PC-3 (cell line): ENCODE data around the gene PDK1. TPM values are rescaled to one million over a fixed set of nuclear protein-coding genes. Genes with fewer than 3 reads are reported as not detected.
"Not testable (repeated sequence)": the region's sequence is repeated elsewhere in the genome, so short reads cannot be mapped to it uniquely, and the experiment has no call there.

Experiments
- ATAC-seq: fragments of 200-7000 bp; cut with Tn5 transposase; 2 replicates; pipeline ENCODE4 v1.9.1; 2020; ENCODE audit warnings: mild to moderate bottlenecking, moderate library complexity
- BruUV-seq: library from RNA; stranded (reverse); fragments of 400-500 nt; replicated peaks from 2 replicates; lab custom pipeline; 2021; lab: Mats Ljungman, UMichigan
- CTCF ChIA-PET: fragments of 300-600 bp; sonication (Branson Sonifier 250); formaldehyde crosslinking; loops from one replicate; lab custom pipeline; 2022; ENCODE audit warnings: antibody characterized with exemption; lab: Charles Lee
- POLR2A ChIA-PET: fragments of 300-600 bp; sonication (Branson Sonifier 250); formaldehyde crosslinking; loops from one replicate; lab custom pipeline; 2022; ENCODE audit warnings: antibody characterized with exemption; ENCODE audit not compliant: unreplicated experiment; lab: Charles Lee
- DNase-seq: peaks from one replicate; pipeline ENCODE4 v3.0.0-alpha.2; 2015
- H2AFZ ChIP-seq: fragments of 300-600 bp; sonication (generic); 2 replicates; pipeline ENCODE4 v1.6.0; 2016; ENCODE audit warnings: antibody characterized with exemption, low read length
- H3F3A ChIP-seq: fragments of 300-600 bp; sonication (generic); one replicate; pipeline ENCODE4 v1.6.0; 2017; ENCODE audit warnings: antibody characterized with exemption, low read length, control low read depth, mild to moderate bottlenecking; ENCODE audit not compliant: unreplicated experiment
- H3K27ac ChIP-seq: fragments of 300-600 bp; sonication (generic); 2 replicates; pipeline ENCODE4 v1.5.1; 2016; ENCODE audit warnings: mild to moderate bottlenecking, low read length
- H3K27me3 ChIP-seq: fragments of 300-600 bp; sonication (generic); 2 replicates; pipeline ENCODE4 v1.6.1; 2016; ENCODE audit warnings: low read length, mixed read lengths
- H3K36me3 ChIP-seq: fragments of 300-600 bp; sonication (generic); 2 replicates; pipeline ENCODE4 v1.6.1; 2016; ENCODE audit warnings: low read depth, mixed run types, low read length, mixed read lengths
- H3K4me1 ChIP-seq: fragments of 300-600 bp; sonication (generic); 2 replicates; pipeline ENCODE4 v1.5.1; 2016; ENCODE audit warnings: low read length; ENCODE audit not compliant: insufficient read depth
- H3K4me2 ChIP-seq: fragments of 300-600 bp; sonication (generic); 2 replicates; pipeline ENCODE4 v1.6.0; 2016; ENCODE audit warnings: low read length
- H3K4me3 ChIP-seq: fragments of 300-600 bp; sonication (generic); 2 replicates; pipeline ENCODE4 v1.5.1; 2016; ENCODE audit warnings: mild to moderate bottlenecking, low read length, mixed read lengths
- H3K79me2 ChIP-seq: fragments of 300-600 bp; sonication (generic); 2 replicates; pipeline ENCODE4 v1.6.1; 2017; ENCODE audit warnings: low read length, mixed read lengths
- H3K9ac ChIP-seq: fragments of 300-600 bp; sonication (generic); 2 replicates; pipeline ENCODE4 v1.6.0; 2016; ENCODE audit warnings: mild to moderate bottlenecking, low read length
- H3K9me2 ChIP-seq: fragments of 300-600 bp; sonication (generic); replicated peaks from 2 replicates; pipeline ENCODE4 v1.6.1; 2016; ENCODE audit warnings: mixed run types, low read length, mixed read lengths
- H3K9me3 ChIP-seq: fragments of 300-600 bp; sonication (generic); 2 replicates; pipeline ENCODE4 v1.6.1; 2016; ENCODE audit warnings: low read length, mixed read lengths
- H4K20me1 ChIP-seq: fragments of 300-600 bp; sonication (generic); 2 replicates; pipeline ENCODE4 v1.6.1; 2016; ENCODE audit warnings: low read length, mixed read lengths
- EZH2 ChIP-seq: fragments of 300-600 bp; sonication (generic); IDR thresholded peaks from one replicate; pipeline ENCODE4 v1.6.1; 2017; ENCODE audit warnings: antibody characterized with exemption, mild to moderate bottlenecking, low read length; ENCODE audit not compliant: unreplicated experiment
- EZH2phosphoT487 ChIP-seq: fragments of 300-600 bp; sonication (generic); IDR thresholded peaks from 2 replicates; pipeline ENCODE4 v1.6.1; 2018; ENCODE audit warnings: mild to moderate bottlenecking, antibody characterized with exemption, low read length, borderline replicate concordance
- intact Hi-C: fragments of 100-400 bp; cut with micrococcal nuclease; formaldehyde crosslinking; loops from 2 replicates; pipeline ENCODE4 v1.9.0; 2023
- total RNA-seq: library from RNA; depleted of rRNA; stranded (reverse); fragments of >200 nt; gene quantifications from 2 replicates; pipeline ENCODE4 v1.2.3, GENCODE V29; 2014
- TF ChIP-seq, protein P1 (sequence below): fragments of 300-600 bp; sonication (generic); conservative IDR thresholded peaks from 2 replicates; pipeline ENCODE4 v1.5.1; 2017; ENCODE audit warnings: antibody characterized with exemption, low read depth, mild to moderate bottlenecking, low read length

Gene PDK1
- total RNA-seq, 1 experiment from 2014 or later = 45.8 TPM

DNA sequence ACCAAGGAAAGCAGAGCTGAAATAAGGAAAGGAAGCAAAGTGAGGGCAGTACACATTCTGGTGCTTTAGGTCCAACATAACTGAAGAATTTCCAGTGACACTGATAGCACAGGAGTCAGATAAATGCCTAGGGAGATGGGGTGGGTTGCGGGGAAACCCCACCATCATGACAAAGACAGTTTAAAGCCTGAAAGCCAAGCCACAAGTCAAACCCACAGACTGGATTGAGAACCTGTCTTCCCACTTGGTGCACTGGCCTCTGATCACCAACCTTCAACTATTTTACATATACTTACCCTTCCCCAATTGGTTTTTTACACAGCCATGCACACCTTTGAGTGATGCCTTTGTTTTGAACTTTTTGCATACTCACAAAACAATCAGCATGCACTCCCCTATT is 22.2 kb upstream of the PDK1 start:
- H3K9me2 ChIP-seq = no peaks in the 10 kb centered on the region
- H4K20me1 ChIP-seq = no peaks in the 10 kb centered on the region
- no peaks in the 10 kb centered on the region for H3K79me2 ChIP-seq
- ChIA-PET CTCF (no interaction called here), POLR2A (no interaction called here)
- H2AFZ ChIP-seq = no peak overlapping the region
- BruUV-seq = no TSS peak
- no peak overlapping the region for H3K9ac ChIP-seq
- H3K4me1 ChIP-seq = no peaks in the 10 kb centered on the region
- intact Hi-C loops = no loop called here
- no peaks in the 10 kb centered on the region for H3F3A ChIP-seq
- no peak for ATAC-seq
- no peak overlapping the region for H3K27ac ChIP-seq
- no peak overlapping the region for H3K4me2 ChIP-seq
- DNase-seq = no peak
- no peaks in the 10 kb centered on the region for H3K36me3 ChIP-seq
- no peak overlapping the region for H3K4me3 ChIP-seq
- no peaks in the 10 kb centered on the region for H3K27me3 ChIP-seq
- TF ChIP-seq, protein P1, sequence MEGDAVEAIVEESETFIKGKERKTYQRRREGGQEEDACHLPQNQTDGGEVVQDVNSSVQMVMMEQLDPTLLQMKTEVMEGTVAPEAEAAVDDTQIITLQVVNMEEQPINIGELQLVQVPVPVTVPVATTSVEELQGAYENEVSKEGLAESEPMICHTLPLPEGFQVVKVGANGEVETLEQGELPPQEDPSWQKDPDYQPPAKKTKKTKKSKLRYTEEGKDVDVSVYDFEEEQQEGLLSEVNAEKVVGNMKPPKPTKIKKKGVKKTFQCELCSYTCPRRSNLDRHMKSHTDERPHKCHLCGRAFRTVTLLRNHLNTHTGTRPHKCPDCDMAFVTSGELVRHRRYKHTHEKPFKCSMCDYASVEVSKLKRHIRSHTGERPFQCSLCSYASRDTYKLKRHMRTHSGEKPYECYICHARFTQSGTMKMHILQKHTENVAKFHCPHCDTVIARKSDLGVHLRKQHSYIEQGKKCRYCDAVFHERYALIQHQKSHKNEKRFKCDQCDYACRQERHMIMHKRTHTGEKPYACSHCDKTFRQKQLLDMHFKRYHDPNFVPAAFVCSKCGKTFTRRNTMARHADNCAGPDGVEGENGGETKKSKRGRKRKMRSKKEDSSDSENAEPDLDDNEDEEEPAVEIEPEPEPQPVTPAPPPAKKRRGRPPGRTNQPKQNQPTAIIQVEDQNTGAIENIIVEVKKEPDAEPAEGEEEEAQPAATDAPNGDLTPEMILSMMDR = no peak
- TF ChIP-seq EZH2phosphoT487 (no peak), EZH2 (no peak)
- H3K9me3 ChIP-seq = no peaks in the 10 kb centered on the region

DNA sequence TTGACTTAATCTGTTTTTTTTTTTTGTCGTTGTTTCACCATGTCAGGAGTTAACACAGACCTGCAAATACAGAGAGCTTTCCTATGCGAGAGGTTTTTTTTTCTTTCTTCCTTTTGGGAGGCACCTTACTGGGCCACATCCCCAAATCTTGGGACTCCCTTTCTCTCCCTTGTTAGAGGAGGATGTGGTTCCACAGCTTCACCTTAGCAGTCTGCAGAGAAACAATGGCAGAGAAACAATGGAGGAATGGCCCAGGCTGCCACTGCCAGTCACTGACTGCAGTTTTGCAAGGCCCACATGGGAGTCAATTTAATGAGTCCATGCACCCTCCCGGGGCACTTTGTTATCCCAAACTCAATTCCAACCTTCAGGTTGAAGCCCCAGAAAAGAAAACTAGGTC is 20.8 kb upstream of the PDK1 start:
- ATAC-seq = no peak
- no peaks in the 10 kb centered on the region for H3K4me1 ChIP-seq
- intact Hi-C loops = no loop called here
- H3K27ac ChIP-seq = no peak overlapping the region
- no peaks in the 10 kb centered on the region for H3F3A ChIP-seq
- H4K20me1 ChIP-seq = no peaks in the 10 kb centered on the region
- TF ChIP-seq EZH2 (no peak), EZH2phosphoT487 (no peak)
- TF ChIP-seq, protein P1 = no peak
- H3K27me3 ChIP-seq = no peaks in the 10 kb centered on the region
- H3K79me2 ChIP-seq = no peaks in the 10 kb centered on the region
- H3K4me3 ChIP-seq = no peak overlapping the region
- H3K9me2 ChIP-seq = no peaks in the 10 kb centered on the region
- H3K4me2 ChIP-seq = no peak overlapping the region
- no peak for DNase-seq
- no peak overlapping the region for H2AFZ ChIP-seq
- H3K36me3 ChIP-seq = peaks cover 10% of the 10 kb centered on the region; the same call in 1 of the 2 replicates
- ChIA-PET POLR2A (no interaction called here), CTCF (no interaction called here)
- H3K9me3 ChIP-seq = peaks cover 10% of the 10 kb centered on the region; the same call in 1 of the 2 replicates
- H3K9ac ChIP-seq = no peak overlapping the region
- no TSS peak for BruUV-seq

DNA sequence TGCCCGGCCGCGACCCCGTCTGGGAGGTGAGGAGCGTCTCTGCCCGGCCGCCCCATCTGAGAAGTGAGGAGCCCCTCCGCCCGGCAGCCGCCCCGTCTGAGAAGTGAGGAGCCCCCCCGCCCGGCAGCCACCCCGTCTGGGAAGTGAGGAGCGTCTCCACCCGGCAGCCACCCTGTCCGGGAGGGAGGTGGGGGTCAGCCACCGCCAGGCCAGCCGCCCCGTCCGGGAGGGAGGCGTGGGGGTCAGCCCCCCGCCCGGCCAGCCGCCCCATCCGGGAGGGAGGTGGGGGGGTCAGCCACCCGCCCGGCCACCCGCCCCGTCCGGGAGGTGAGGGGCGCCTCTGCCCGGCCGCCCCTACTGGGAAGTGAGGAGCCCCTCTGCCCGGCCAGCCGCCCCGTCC is 18.0 kb upstream of the PDK1 start:
- BruUV-seq, H2AFZ ChIP-seq, H3K4me1 ChIP-seq, ATAC-seq, DNase-seq, H3K27me3 ChIP-seq, H4K20me1 ChIP-seq, POLR2A ChIA-PET, H3K4me3 ChIP-seq, H3F3A ChIP-seq, intact Hi-C loops, H3K27ac ChIP-seq, CTCF ChIA-PET, H3K9ac ChIP-seq, H3K79me2 ChIP-seq, H3K9me2 ChIP-seq, H3K4me2 ChIP-seq: not testable (repeated sequence)
- H3K9me3 ChIP-seq = peaks cover 15% of the 10 kb centered on the region; the same call in 1 of the 2 replicates
- peaks cover 13% of the 10 kb centered on the region; the same call in 1 of the 2 replicates for H3K36me3 ChIP-seq
